Measurements from ENCODE around the gene TMCC3.
"Not testable (repeated sequence)": the region's sequence is repeated elsewhere in the genome, so short reads cannot be mapped to it uniquely, and the experiment has no call there.

TMCC3 gene

DNA sequence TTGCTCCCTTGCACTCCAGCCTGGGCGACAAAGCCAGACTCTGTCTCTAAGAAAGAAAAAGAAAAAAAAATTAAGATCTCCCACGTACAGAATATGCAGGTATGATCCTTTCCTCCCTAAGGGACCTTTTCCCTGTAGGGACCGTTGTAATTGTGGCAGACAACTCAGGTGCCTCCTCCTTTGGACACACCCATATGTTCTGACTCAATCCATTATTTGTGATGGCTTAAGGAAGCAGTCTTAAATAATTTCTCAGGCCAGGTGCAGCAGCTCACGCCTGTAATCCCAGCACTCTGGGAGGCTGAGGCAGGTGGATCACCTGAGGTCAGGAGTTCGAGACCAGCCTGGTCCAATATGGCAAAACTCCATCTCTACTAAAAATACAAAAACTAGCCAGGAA, 53.1 kb downstream of the TMCC3 start:
- peak; percentile 86 for DNase-seq

- DNase-seq = peak; percentile 99
Observed at GRCh38 chr12:94596596-94596995, 53.8 kb downstream of the TMCC3 start.

- no peak for DNase-seq
Observed at GRCh38 chr12:94595152-94595551, 55.2 kb downstream of the TMCC3 start.

DNA sequence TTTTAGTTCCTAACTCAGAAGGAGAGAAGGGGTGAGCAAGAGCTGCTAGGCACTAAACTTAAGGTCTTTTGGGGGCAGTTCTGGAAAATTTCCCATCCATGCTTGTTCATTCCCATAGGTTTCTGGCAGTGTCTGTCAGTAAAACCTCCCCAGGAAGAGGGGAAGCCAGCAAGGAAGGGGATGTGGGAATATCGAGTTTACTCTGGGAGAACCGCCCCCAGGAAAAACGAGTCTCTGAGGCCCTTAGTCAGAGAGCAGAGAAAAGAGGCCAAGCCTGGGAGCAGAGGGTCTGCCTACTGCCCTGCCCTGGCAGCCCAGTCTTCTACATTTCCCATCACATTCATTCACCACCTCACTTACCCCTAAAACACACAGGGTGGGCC, 55.9 kb downstream of the TMCC3 start:
- no peak for DNase-seq

DNA sequence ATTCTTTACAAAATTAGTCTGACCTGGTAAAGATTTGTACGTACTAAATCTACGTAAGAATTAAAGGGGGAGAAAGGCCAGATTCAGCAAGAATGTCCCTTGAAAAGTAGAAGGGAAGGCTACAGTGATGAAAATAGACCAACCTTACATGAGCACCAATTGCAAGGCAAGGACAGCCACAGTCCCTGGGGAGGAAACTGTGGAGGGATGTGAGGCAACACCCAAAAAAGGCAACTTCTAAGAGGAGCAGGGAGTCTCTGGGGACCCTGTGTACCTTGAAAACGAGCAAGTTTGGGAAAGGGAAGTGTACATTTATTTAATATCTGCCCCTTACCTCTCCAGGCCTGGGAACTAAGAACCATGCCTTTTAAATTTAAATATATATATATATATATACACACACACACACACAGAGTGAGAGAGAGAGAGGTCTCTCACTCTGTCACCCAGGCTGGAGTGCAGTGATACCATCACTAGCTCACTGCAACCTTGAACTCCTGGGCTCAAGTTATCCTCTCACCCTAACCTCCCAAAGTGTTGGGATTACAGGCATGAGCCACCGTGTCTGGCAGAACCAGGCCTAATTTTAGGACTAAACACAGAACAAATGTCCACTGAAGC, 56.4 kb downstream of the TMCC3 start:
- no peak for DNase-seq

- not testable (repeated sequence) for DNase-seq
Observed at GRCh38 chr12:94592723-94593122, 57.6 kb downstream of the TMCC3 start.

GRCh38 chr12:94592080-94592479, 58.3 kb downstream of the TMCC3 start:
- no peak for DNase-seq

DNA sequence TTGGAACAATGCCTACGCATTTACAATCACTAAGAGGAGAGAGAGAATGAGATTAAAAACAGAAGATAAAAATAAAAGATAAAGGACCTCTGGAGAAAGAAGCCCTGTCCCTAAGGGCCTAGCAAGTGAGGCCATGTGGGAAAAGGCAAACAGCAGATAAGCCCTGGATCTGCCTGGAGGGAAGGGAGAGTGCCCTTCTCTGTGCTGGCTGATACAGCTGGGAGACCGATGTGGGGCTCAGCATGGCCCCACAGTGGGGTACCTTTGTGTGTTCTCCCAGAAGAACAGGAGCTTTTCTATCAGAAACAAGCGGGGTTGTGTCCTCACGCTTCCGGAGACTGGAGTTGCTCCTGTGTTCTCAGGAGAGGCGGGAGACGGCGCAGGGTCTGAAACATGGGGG, 59.9 kb downstream of the TMCC3 start:
- no peak for DNase-seq

GRCh38 chr12:94589591-94590001, 60.8 kb downstream of the TMCC3 start:
- no peak for DNase-seq

DNA sequence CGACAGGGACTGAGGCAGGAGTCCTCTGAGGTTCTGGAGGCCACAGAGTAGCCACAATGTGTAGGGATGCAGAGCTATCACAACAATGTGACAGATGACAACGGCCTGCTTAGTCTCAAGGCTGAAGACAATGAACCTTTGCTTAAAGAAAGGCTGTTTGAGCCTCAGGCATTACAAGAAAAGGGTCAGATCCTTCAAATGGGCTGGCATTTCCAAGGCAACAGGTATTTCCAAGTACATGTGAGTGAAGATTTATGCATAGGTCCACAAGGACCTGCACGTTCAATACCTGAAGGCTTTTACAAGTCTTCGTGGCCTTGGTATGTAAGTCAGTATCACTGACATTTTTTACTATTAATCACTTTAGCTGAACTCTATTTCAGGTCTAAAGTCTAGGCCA, 62.0 kb downstream of the TMCC3 start:
- no peak for DNase-seq

DNA sequence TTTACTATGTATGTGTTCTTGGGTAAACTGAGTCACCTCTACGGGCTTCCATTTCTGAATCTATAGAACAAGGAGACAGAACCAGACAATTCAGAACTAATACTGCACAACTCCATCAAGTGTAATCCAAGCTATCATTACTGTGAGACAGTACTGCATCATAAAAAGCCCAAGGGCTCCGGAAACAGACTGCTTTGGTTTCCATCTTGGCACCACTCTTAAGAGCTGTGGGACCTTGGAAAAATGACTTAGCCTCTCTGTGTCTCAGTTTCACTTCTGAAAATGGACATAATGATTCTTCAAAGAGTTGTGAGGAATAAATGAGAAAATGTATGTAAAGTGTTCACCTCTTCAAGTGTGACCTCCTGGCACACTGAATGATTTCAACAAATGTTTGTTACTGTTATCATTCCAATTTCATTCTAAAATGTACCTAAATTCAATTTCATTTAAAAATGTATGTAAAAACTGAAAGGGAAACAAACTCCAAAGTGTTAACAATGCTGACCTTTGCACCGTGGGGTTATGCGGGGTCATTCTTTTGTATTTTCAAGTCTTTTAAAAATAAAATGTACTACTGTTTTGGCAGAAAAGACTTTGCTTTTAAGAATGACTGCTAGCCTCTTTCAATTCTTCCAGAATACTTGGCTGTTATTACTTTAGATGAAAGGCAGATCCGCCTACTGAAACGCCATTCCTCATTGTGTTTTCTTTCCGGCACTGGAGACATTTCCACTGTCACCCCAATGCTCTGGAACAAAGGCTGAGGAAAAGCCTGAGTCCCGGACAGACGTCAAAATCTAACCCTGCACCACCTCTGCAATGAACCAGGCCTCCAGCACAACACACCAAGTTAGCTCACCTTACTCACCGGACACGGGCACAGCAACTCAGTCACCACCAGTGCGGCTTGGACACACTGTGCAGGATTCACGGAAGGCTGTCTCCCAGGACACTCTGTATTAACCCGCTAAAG, 62.8 kb downstream of the TMCC3 start:
- no peak for DNase-seq

DNA sequence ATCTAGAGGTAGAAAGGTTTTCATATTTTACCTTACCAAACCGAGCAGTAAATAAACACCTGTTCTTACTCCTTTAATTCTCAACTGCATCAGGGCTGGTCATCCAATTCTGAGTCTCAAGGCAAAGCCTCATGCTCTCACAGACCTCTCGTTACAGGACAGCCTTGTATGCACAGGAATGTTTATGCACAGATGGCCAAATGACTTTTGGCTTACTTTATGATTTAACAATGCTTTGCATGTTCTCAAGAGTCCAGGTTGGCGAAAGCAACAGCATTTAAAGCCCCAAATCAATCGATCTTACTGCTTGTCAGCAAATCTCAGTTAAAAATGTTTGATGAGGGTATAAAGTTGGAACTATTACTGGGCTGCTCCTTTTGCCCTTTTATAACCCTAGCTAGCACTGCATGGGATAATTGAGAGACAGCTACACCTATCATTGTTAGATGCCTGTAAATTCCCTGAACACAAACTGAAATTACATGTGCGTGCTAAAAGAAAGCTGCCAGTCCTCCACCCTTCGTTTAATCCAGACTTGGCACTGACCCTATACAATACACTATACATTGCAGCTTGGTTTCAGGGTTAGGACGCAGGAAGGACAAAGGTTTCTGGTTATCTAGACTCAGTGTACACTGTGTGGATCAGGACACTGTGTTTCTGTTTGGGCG, 63.6 kb downstream of the TMCC3 start:
- DNase-seq = no peak

DNA sequence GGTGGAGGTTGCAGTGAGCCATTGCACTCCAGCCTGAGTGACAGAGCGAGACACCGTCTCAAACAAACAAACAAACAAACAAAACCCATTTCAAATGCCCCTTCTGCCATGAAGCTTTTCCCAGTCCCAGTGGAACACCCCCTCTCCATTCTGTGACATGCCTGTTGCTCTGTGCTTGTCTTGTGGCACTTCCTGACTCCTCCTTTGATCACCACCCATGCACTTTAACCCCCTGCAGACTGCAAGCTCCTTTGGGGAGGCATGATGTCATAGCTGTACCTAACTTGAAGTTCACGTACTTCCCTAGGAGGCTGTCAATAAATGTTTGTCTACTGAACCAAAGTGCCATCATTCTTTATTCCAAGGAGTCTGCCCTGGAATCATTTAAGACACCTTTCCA, 64.7 kb downstream of the TMCC3 start:
- DNase-seq = no peak

DNA sequence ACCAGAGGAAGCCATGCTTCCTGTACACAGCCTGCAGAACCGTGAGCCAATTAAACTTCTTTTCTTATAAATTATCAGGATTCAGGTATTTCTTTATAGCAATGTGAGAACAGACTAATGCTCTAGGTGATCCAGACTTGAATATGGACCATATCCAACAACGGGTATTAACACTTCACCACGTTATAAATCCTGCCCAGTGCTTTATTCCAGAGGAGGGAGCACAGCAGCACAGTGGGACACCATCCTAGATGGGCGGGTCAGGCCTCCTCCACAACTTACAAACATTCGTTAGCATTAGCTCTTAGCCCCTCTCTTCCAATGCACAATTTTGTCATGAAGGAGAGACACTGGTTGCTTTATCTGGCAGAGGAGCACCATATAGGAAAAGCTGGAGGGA, 66.0 kb downstream of the TMCC3 start:
- DNase-seq = no peak

- DNase-seq = no peak
Observed at GRCh38 chr12:94582591-94582990, 67.8 kb downstream of the TMCC3 start.

DNA sequence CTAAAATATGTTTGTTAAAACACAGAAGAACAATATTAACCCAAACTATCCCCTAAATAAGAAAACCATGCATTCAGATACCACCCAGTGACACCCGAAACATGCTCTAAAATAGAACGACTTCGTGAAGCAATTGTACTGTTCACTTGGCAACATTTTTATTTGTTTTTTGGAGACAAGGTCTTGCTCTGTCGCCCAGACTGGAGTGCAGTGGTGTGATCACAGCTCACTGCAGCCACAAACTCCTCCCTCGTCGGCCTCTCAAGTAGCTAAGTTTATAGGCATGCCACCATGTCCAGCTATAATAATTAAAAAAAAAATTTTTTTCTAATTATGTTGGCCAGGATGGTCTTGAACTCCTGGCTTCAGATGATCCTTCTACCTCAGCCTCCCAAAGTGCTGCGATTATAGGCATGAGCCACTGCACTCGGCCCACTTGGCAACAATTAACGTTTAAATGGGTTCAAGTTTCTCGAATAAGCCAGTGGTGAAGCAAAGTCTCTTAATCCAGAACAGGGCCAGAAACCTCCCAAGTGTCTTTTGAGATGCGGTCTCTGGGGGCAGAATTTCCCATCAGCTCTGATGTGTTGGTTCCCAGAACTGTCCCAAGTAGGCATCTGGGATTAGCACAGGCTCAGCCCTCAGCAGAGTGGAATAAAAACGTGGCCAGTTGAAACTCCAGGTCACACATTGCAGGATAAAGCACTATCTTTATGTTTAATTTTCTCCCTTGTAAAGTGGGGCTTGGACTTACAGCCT, 74.5 kb downstream of the TMCC3 start:
- no peak for DNase-seq

DNA sequence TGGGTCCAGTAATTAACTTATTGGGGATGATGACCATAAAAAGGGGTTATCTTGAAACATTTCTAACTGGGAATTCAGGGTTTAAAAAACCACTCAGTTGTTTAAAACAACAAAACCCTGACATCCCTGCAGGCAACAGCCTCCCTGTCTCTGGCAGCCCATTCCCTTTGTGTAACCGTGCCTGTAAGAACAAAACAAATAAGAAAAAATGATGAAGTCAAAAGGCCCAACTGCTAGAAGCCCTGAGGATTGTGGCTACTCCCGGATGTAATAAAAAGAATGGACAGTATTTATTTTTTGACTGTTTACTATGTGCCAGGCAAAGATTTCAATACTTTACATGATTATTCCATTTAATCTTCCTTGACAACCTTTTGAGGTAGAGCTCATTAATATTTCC, 75.3 kb downstream of the TMCC3 start:
- no peak for DNase-seq

- DNase-seq = peak; percentile 68
Observed at GRCh38 chr12:94571556-94571955, 78.8 kb downstream of the TMCC3 start.

DNA sequence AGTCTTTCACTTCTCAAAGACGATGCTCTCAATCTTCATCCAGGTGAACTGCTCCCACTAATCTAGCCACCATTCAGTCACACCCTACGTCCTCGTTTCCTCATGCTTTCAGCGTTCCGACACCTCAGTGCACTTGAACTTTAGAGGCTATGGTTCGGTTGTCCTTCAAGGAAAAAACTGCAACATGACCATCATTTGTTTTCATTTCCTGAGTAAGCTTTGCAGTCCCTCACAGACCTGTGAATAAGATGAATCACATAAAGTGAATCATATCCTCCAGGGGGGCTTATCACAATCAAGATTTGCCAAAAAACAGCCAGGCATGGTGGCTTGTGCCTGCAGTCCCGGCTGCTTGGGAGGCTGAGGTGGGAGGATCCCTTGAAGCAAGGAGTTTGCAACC, 80.2 kb downstream of the TMCC3 start:
- DNase-seq = no peak

DNA sequence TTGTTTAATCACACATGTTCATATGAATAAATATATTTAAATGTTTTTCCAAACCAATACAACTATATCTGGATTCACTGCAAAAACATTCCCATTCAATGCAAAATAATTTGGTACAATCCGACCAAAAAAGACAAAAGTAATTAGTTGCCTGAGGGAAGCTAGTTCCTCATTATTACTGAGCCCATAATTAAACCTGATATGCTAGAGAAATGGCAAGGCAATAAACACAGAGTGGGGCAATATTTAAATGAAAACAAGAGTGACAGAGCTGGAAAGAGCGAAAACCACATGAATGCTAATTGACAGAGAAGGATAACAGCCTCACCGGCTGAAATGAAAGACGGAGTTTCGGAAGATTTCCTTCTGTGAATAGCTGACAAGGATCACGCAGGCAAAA, 82.6 kb downstream of the TMCC3 start:
- DNase-seq = no peak

DNA sequence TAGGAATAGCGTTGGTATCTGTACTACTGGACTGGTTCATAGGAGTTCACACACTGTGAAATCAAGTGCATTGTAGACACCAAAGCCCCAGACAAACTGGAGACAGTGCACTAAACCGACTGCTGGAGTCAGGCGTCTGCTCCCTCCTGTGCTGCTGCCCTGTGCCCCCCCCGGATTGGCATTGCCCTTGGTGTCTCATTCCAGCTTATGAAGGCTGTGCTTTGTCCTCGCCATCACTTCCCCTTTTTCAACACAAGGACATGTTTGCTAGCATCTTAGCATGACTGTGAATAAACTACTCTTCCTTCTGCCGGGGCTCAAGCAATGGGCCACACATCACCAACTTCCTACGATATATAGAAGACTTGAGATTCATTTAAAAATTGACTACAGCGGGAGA, 84.0 kb downstream of the TMCC3 start:
- DNase-seq = no peak

GRCh38 chr12:94565683-94566082, 84.7 kb downstream of the TMCC3 start:
- DNase-seq = no peak

- DNase-seq = no peak
Observed at GRCh38 chr12:94563286-94563685, 87.1 kb downstream of the TMCC3 start.

Data from DMS53 (cell line).